ENCODE results near the gene C2CD4A.

The C2CD4A gene

GRCh38 chr15:62066663-62067447 is at the start of gene C2CD4A:
C2CD4A (plus strand) TSS chr15:62066977; CDS start chr15:62067614, 637 bp downstream.
- TF ChIP-seq, protein P1, sequence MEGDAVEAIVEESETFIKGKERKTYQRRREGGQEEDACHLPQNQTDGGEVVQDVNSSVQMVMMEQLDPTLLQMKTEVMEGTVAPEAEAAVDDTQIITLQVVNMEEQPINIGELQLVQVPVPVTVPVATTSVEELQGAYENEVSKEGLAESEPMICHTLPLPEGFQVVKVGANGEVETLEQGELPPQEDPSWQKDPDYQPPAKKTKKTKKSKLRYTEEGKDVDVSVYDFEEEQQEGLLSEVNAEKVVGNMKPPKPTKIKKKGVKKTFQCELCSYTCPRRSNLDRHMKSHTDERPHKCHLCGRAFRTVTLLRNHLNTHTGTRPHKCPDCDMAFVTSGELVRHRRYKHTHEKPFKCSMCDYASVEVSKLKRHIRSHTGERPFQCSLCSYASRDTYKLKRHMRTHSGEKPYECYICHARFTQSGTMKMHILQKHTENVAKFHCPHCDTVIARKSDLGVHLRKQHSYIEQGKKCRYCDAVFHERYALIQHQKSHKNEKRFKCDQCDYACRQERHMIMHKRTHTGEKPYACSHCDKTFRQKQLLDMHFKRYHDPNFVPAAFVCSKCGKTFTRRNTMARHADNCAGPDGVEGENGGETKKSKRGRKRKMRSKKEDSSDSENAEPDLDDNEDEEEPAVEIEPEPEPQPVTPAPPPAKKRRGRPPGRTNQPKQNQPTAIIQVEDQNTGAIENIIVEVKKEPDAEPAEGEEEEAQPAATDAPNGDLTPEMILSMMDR (IDR thresholded peaks at IDR 0.05): no peak
- DNase-seq: peak; percentile 55 to 74
- peaks cover 0 to 22% (median 16%) of the 10 kb centered on the region in 4 donors for H3K4me1 ChIP-seq
- H3K9me3 ChIP-seq: no peaks in the 10 kb centered on the region
- no peaks in the 10 kb centered on the region for H3K36me3 ChIP-seq
- no peaks in the 10 kb centered on the region for H3K27me3 ChIP-seq
- intact Hi-C loops (cut with DNase I; ENCODE audit: low total_unique reads): no loop called here
- H3K27ac ChIP-seq: peak within 1 kb of the TSS in 1 of 2 donors; percentile 16
- H3K4me3 ChIP-seq: peak within 1 kb of the TSS; percentile 58 to 61

- Histone ChIP-seq H3K9me3 (no peaks in the 10 kb centered on the region), H3K27me3 (no peaks in the 10 kb centered on the region), H3K4me3 (no peak overlapping the region), H3K36me3 (peaks cover 14 to 28% (median 18%) of the 10 kb centered on the region in 3 donors), H3K4me1 (no peaks in the 10 kb centered on the region), H3K27ac (no peak overlapping the region)
- TF ChIP-seq, protein P1 (IDR thresholded peaks at IDR 0.05): no peak
- intact Hi-C loops (cut with DNase I; ENCODE audit: low total_unique reads): no loop called here
- DNase-seq: no peak
Measured at GRCh38 chr15:62020576-62021160, 46.1 kb upstream of the C2CD4A start.

GRCh38 chr15:62021991-62022600 is 44.7 kb upstream of the C2CD4A start:
- Histone ChIP-seq H3K27ac (no peak overlapping the region), H3K27me3 (no peaks in the 10 kb centered on the region), H3K4me1 (no peaks in the 10 kb centered on the region), H3K9me3 (no peaks in the 10 kb centered on the region), H3K36me3 (peaks cover 14 to 28% (median 18%) of the 10 kb centered on the region in 3 donors), H3K4me3 (no peak overlapping the region)
- no peak for DNase-seq
- intact Hi-C loops (cut with DNase I; ENCODE audit: low total_unique reads): no loop called here
- TF ChIP-seq, protein P1 (IDR thresholded peaks at IDR 0.05): no peak

DNA sequence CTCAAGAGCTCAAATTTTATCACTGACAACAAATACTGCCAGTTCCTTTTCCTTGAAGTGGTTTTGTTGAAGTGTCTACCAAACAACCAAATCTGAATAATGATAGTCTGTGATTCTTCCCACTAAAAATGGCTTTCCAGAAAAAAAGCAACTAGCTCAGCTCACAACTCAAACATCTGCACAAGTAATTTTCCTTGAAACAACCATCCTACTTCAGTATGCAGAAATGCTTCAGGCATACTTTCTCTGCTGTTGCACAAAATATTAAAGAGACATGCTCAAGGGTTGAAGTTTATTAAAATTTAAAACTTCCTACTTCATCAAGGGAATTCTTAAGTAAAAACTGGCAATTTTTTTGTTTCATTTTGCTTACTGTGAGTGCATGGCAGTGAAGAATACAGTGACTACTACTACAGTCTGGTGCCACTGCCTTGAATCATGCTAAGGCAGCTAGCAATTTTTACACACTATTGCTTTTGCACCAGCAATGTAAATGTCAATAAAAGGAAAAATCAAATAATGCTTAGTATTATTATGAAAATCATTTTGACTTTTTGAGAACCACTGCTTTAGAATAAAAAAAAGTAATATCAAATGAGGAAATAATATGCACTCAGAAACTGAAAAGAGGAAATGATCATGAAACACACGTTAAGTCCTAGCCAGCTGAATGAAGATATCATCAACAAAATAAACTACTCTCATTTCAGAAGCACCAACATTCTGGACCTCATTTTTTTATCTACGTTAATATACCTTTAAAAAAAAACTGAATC is 40.1 kb upstream of the C2CD4A start:
- Histone ChIP-seq H3K27ac (no peak overlapping the region), H3K4me3 (no peak overlapping the region), H3K27me3 (no peaks in the 10 kb centered on the region), H3K4me1 (no peaks in the 10 kb centered on the region), H3K9me3 (no peaks in the 10 kb centered on the region), H3K36me3 (peaks cover 9 to 23% (median 22%) of the 10 kb centered on the region in 3 donors)
- TF ChIP-seq, protein P1 (IDR thresholded peaks at IDR 0.05): no peak
- intact Hi-C loops (cut with DNase I; ENCODE audit: low total_unique reads): no loop called here
- DNase-seq: no peak

DNA sequence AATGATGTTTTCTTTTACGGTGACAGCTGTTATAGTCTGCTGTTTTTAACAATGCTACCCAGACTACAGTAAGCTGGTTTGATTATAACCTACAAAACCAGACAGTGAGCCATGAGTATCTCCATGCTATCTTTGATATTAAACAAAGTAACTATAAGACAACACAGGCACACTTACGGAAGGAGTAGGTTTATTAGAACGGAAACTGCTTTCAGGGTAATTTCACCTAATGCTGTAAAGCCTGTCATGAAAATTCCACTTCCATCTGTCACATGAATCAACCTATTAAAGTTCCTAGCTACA is 39.6 kb upstream of the C2CD4A start:
- peaks cover 9 to 19% (median 16%) of the 10 kb centered on the region in 3 donors for H3K36me3 ChIP-seq
- H3K27me3 ChIP-seq: no peaks in the 10 kb centered on the region
- no peaks in the 10 kb centered on the region for H3K9me3 ChIP-seq
- TF ChIP-seq, protein P1 (IDR thresholded peaks at IDR 0.05): no peak
- intact Hi-C loops (cut with DNase I; ENCODE audit: low total_unique reads): no loop called here
- H3K4me1 ChIP-seq: no peaks in the 10 kb centered on the region
- DNase-seq: no peak
- H3K27ac ChIP-seq: no peak overlapping the region
- H3K4me3 ChIP-seq: no peak overlapping the region
